GM21360 (cell line): ENCODE results near the gene DISC1.

Source experiments
- ATAC-seq: cut with Tn5 transposase; IDR thresholded peaks from one replicate; pipeline ENCODE4 v1.9.1; 2021; ENCODE audit warnings: mild to moderate bottlenecking, moderate library complexity; ENCODE audit not compliant: unreplicated experiment

DISC1 gene

DNA sequence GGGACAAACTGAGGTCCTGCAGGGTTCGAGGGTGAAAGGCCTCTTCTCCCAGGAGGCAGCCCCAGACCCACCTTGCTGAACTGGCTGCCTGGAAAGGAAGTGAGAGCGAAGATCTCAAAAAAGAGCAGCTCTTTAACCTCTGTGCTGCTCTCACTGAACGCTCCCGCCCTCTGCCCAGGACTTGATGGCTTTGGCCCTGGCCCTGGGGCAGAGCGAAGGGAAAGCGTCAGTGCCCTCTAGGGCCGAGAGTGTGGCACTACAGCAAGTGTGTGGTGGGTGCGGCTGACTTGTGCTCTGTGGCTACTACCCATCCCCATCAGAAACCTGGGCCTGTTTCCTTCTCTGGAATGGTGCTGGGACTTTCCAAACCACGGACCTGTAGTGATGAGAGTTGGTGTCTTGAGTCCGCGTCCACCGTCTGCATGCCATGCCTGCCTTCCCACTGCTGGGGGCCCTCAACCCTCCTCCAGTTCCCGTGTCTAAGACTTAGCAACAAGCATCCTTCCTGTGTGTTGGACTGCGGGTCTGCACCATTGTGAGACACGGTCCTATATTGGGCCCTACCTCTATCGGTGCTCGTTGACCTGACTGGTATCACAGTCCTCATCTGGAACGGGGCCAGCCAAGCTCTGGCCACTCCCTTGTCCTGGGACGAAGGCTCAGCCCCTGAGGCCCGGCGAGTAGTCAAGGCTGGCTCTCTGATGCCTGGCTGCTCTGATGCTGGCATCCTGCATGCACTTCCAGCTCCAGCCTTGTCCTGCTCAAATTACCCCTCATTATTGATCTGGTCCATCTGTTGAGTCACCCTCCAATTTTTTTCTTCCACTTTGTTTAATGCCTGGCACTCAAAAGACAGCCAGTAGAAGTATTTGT lies 180.3 kb downstream of the DISC1 start:
- peak; percentile 90 for ATAC-seq

DNA sequence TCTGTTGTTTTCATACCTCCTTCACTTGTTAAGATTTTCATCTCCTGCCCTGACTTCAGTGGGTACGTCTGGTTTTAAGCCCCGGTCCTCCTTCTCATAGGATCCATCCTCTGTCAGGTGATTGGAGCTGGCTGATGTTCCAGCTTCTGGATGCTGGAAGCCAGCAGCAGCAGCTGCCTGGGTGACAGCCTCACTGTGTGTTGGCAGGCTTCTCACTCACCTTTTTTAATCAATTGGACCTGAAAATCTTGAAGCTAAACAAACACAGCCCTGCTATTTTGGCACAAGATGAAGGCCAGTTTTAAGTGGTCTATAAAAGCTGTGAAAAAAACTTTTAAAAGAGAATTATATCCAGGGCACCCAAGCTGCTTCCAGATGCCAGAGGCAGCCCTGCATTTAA lies 181.0 kb downstream of the DISC1 start:
- no peak for ATAC-seq

DNA sequence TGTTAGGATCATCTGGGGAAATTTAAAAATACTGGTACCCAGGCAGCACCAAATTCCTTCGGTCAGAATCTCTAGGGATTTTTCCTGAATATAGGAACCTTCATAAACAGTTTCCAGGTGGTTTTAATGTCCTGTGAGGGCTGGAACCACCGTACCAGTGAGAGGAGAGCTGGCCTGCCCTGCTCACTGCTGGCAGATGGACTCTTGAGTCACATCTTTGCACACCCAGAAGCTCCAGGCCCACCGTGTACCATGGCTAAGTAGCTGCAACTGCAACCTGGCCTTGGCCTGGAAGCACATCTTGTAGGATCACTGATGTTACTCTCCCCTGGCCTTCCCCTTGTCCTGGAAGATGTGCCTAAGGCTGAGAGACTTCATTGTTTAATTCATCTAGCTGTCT lies 181.5 kb downstream of the DISC1 start:
- no peak for ATAC-seq

GRCh38 chr1:231808990-231809389 lies 182.4 kb downstream of the DISC1 start:
- ATAC-seq, result no peak

DNA sequence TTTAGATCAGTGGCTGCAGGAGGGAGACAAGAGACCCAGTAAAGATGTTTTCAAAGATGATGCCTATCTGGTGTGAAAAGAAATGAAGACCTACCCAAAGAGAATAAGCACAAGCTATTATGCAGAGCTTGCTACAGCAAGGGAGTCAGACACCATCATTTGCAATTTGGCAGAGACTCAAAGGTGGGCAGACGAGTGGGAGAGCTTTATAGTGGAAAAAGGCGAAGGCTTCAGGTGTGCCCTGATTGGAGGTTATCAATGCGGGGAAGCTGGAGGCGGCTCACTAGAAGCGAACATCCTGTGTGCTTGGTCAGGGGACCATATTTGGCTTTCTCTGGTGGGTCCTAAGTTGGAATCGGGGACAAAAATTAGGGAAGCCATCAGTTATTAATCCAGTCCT lies 183.8 kb downstream of the DISC1 start:
- ATAC-seq, result no peak

- no peak for ATAC-seq
Observed at GRCh38 chr1:231814021-231814420, 187.4 kb downstream of the DISC1 start.

DNA sequence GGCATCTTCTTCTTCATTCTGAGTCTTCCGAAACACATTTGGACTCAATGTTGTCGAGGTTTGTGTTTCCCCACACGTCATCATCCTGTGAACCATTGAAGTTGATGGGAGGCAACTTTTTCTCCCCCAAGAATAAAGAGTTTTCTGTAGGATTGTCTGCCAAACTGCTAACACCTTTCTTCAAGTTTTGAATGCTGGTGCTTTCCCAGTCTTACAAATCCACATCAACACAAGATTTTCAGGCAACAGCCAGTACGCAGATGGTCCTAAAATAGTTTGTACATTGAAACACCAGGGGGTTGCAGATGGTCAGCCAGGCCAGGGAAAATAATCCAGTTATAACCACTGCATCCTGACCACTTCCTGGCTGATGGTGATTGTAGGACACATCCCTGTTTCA lies 187.9 kb downstream of the DISC1 start:
- no peak for ATAC-seq

DNA sequence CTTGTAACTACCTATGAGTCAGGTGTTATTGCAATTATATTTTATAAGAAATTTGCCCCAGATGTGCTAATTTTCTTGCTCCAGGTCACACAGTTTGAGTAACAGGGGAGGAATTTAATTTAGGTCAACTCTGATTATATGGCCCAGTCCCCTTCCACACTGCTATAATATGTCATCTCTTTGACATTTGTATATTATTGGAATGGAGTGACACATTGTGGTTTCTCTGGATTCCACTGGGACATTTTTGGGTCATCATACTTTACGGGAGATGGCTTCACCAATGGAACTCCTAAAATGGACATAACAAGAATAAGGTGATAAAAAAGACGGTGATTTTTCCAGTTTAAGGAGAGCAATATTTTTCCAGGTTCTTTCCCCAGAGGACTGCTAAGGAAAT lies 191.2 kb downstream of the DISC1 start:
- ATAC-seq, result no peak

GRCh38 chr1:231818337-231818736 lies 191.7 kb downstream of the DISC1 start:
- ATAC-seq, result no peak

- ATAC-seq, result no peak
Observed at GRCh38 chr1:231821281-231821680, 194.7 kb downstream of the DISC1 start.

GRCh38 chr1:231822041-231822440 lies 195.5 kb downstream of the DISC1 start:
- no peak for ATAC-seq

GRCh38 chr1:231826566-231826965 lies 200.0 kb downstream of the DISC1 start:
- ATAC-seq, result no peak

- ATAC-seq, result no peak
Observed at GRCh38 chr1:231827337-231828105, 200.9 kb downstream of the DISC1 start.

GRCh38 chr1:231828182-231828920 lies 201.8 kb downstream of the DISC1 start:
- ATAC-seq, result no peak

DNA sequence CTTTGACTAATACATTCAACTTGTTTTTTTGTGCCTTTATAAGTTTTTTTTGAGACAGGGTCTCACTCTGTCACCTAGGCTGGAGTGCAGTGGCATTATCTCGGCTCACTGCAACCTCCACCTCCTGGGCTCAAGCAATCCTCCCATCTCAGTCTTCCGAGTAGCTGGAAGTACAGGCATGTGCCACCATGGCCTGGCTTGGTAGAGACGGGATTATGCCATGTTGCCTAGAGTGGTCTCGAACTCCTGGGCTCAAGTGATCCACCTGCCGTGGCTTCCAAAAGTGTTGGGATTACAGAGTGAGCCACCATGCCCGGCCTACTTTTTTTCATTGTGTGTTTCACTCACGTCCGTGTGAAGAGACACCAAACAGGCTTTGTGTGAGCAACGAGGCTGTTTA lies 202.7 kb downstream of the DISC1 start:
- no peak for ATAC-seq

GRCh38 chr1:231836227-231836893 lies 209.8 kb downstream of the DISC1 start:
- ATAC-seq, result no peak

DNA sequence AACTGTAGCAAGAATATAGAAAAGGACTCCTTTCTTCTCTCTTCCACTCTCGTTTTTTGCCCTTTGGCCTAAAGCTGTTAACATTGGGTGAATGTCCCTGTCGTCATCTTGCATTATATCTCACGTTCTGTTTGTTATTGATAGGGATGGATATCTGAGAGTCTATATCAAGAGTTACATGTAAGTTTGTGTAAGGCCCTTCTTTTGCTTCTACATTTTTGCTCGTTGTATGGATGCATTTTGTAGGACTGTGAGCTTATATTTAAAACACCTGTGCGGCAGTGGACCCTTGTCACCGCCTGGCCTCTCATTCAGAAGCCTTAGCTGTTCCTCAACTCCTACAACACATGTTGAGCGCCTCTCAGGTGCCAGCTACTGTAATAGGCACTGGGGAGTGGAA lies 211.9 kb downstream of the DISC1 start:
- no peak for ATAC-seq

GRCh38 chr1:231839999-231840398 lies 213.4 kb downstream of the DISC1 start:
- no peak for ATAC-seq

- ATAC-seq, result no peak
Observed at GRCh38 chr1:231841616-231842344, 215.2 kb downstream of the DISC1 start.

DNA sequence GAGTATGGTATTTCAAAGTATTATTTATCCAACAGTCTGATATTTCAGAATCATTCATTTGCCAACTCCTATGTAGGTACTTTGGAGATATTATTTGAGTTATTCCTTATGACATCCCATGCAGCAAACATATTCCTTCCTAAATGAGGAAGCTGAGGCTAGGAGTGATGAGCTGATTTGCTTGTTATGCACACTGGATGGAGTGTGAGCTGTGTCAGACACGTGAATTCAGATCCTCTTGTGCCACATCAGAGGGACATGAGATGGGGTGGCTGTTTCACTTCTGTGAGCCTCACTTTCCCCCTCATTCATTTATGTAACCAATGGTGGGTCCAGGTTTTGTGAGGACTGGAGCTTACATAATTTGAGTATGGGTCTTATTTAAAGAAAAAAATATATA lies 215.9 kb downstream of the DISC1 start:
- no peak for ATAC-seq
